ENCODE measurements around the gene GFI1B. TPM values are rescaled to one million over a fixed set of nuclear protein-coding genes. Genes with fewer than 3 reads are reported as not detected.

GFI1B gene
- total RNA-seq, result 0.52 TPM
- long read RNA-seq, partial matches to known transcripts, result 1 of 1 reads
- long read RNA-seq, other reads (novel, unspliced or antisense), result 0 of 1 reads

GRCh38 chr9:132978451-132979131 is at the start of gene GFI1B:
GFI1B (plus strand) TSS chr9:132978694; CDS start chr9:132986679, 7,985 bp downstream.
- ATAC-seq, result peak; percentile 64

GRCh38 chr9:132931178-132931735 is 47.2 kb upstream of the GFI1B start:
- DNase-seq, result no peak
- H3K36me3 ChIP-seq, result peaks cover 56% of the 10 kb centered on the region

More at GRCh38 chr9:132978451-132979131, at the start of gene GFI1B:
- Histone ChIP-seq H3K9me3 (no peaks in the 10 kb centered on the region), H3K4me3 (no peak within 1 kb of the TSS), H3K27ac (no peak within 1 kb of the TSS), H3K27me3 (peaks cover 25% of the 10 kb centered on the region), H3K36me3 (no peaks in the 10 kb centered on the region), H3K4me1 (no peaks in the 10 kb centered on the region)
- DNase-seq, result no peak
- TF ChIP-seq CTCF (IDR thresholded peaks at IDR 0.05), result no peak
- intact Hi-C loops (cut with DNase I), result no loop called here

GRCh38 chr9:132935026-132935425 is 43.5 kb upstream of the GFI1B start:
- DNase-seq (no peak), ATAC-seq (no peak)
- Histone ChIP-seq H3K4me1 (no peaks in the 10 kb centered on the region), H3K27me3 (no peaks in the 10 kb centered on the region), H3K36me3 (peaks cover 18% of the 10 kb centered on the region), H3K4me3 (no peak overlapping the region), H3K27ac (no peak overlapping the region), H3K9me3 (no peaks in the 10 kb centered on the region)
- TF ChIP-seq CTCF (IDR thresholded peaks at IDR 0.05), result no peak
- intact Hi-C loops (cut with DNase I), result no loop called here

More at GRCh38 chr9:132931178-132931735, 47.2 kb upstream of the GFI1B start:
- Histone ChIP-seq H3K9me3 (no peaks in the 10 kb centered on the region), H3K4me3 (no peak overlapping the region), H3K27me3 (no peaks in the 10 kb centered on the region), H3K27ac (no peak overlapping the region), H3K4me1 (no peaks in the 10 kb centered on the region)
- ATAC-seq, result no peak
- intact Hi-C loops (cut with DNase I), result no loop called here
- no peak for TF ChIP-seq CTCF (IDR thresholded peaks at IDR 0.05)

- Histone ChIP-seq H3K27ac (no peak overlapping the region), H3K4me3 (no peak overlapping the region), H3K36me3 (peaks cover 18% of the 10 kb centered on the region), H3K9me3 (no peaks in the 10 kb centered on the region), H3K4me1 (peaks cover 10% of the 10 kb centered on the region), H3K27me3 (no peaks in the 10 kb centered on the region)
- ATAC-seq, result no peak
- TF ChIP-seq CTCF (IDR thresholded peaks at IDR 0.05), result no peak
- DNase-seq, result no peak
- intact Hi-C loops (cut with DNase I), result no loop called here
Measured at GRCh38 chr9:132937463-132937901, 41.0 kb upstream of the GFI1B start.

DNA sequence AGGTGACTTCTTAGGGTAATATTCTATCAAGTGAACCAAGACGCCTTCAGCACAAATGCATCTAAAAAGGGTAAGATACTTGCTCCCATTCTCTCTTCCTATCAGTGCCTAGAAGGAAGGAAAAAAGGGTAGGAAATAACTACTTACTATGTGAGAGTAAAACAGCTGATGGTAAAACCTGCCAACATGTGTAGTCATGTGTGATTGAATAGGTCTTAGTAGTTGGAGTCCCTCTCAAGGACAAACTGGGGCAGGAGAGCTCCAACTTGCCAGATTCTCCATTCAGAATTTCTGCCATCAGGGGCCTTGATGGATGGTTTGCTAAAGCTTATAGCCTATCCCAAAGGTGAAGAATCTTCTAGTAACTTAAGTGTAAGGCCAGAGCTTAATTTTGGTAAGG is 39.3 kb upstream of the GFI1B start:
- DNase-seq (no peak), ATAC-seq (no peak)
- Histone ChIP-seq H3K36me3 (peaks cover 6% of the 10 kb centered on the region), H3K4me1 (peaks cover 21% of the 10 kb centered on the region), H3K4me3 (no peak overlapping the region), H3K27ac (no peak overlapping the region), H3K27me3 (no peaks in the 10 kb centered on the region), H3K9me3 (no peaks in the 10 kb centered on the region)
- intact Hi-C loops (cut with DNase I), result no loop called here
- TF ChIP-seq CTCF (IDR thresholded peaks at IDR 0.05), result no peak
